ENCODE results near the gene EVI5L. TPM values are rescaled to one million over a fixed set of nuclear protein-coding genes. Genes with fewer than 3 reads are reported as not detected.
"Not testable (repeated sequence)": the region's sequence is repeated elsewhere in the genome, so short reads cannot be mapped to it uniquely, and the experiment has no call there.

The EVI5L gene
- total RNA-seq, 3 donors from 2014 or later: 7.5 to 12.5 (median 9.2) TPM

GRCh38 chr19:7815325-7815724 lies 14.7 kb upstream of the EVI5L start:
- H3K4me3 ChIP-seq: no peak overlapping the region
- peaks cover 0 to 2% of the 10 kb centered on the region in 2 donors for H3K27me3 ChIP-seq
- intact Hi-C loops (cut with DNase I; ENCODE audit: low total_unique reads): no loop called here
- H3K27ac ChIP-seq: no peak overlapping the region
- TF ChIP-seq, protein P1, sequence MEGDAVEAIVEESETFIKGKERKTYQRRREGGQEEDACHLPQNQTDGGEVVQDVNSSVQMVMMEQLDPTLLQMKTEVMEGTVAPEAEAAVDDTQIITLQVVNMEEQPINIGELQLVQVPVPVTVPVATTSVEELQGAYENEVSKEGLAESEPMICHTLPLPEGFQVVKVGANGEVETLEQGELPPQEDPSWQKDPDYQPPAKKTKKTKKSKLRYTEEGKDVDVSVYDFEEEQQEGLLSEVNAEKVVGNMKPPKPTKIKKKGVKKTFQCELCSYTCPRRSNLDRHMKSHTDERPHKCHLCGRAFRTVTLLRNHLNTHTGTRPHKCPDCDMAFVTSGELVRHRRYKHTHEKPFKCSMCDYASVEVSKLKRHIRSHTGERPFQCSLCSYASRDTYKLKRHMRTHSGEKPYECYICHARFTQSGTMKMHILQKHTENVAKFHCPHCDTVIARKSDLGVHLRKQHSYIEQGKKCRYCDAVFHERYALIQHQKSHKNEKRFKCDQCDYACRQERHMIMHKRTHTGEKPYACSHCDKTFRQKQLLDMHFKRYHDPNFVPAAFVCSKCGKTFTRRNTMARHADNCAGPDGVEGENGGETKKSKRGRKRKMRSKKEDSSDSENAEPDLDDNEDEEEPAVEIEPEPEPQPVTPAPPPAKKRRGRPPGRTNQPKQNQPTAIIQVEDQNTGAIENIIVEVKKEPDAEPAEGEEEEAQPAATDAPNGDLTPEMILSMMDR (IDR thresholded peaks at IDR 0.05): no peak
- no peak for TF ChIP-seq POLR2A (IDR thresholded peaks at IDR 0.05)
- no peak for TF ChIP-seq POLR2AphosphoS5 (IDR thresholded peaks at IDR 0.05)
- no peaks in the 10 kb centered on the region for H3K4me1 ChIP-seq
- no peaks in the 10 kb centered on the region for H3K36me3 ChIP-seq
- no peak for DNase-seq (ENCODE audit: low spot score in 2 of 2)
- peaks cover 18 to 38% of the 10 kb centered on the region in 2 donors for H3K9me3 ChIP-seq

DNA sequence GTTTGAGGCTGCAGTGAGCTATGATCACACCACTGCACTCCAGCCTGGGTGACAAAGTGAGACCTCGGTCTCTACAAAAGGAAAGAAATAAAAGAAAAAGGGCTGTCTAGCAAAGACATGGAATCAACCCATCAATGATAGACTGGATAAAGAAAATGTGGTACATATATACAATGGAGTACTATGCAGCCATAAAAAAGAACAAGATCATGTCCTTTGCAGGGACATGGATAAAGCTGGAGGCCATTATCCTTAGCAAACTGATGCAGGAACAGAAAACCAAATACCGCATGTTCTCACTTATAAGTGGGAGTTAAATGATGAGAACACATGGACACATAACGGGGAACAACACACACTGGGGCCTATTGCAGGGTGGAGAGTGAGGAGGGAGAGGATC lies 14.0 kb upstream of the EVI5L start:
- intact Hi-C loops (cut with DNase I; ENCODE audit: low total_unique reads); H3K4me3 ChIP-seq; DNase-seq (ENCODE audit: low spot score in 2 of 2); H3K36me3 ChIP-seq; H3K27ac ChIP-seq; H3K4me1 ChIP-seq; H3K27me3 ChIP-seq: not testable (repeated sequence)
- peaks cover 18 to 33% of the 10 kb centered on the region in 2 donors for H3K9me3 ChIP-seq

- no peak for DNase-seq (ENCODE audit: low spot score in 2 of 2)
- H3K9me3 ChIP-seq: peaks cover 14 to 15% of the 10 kb centered on the region in 2 donors
- H3K4me1 ChIP-seq: no peaks in the 10 kb centered on the region
- intact Hi-C loops (cut with DNase I; ENCODE audit: low total_unique reads): no loop called here
- H3K36me3 ChIP-seq: no peaks in the 10 kb centered on the region
- H3K27ac ChIP-seq: no peak overlapping the region
- no peak for TF ChIP-seq POLR2A (IDR thresholded peaks at IDR 0.05)
- no peak for TF ChIP-seq POLR2AphosphoS5 (IDR thresholded peaks at IDR 0.05)
- TF ChIP-seq, protein P1 (IDR thresholded peaks at IDR 0.05): no peak
- H3K27me3 ChIP-seq: no peaks in the 10 kb centered on the region
- H3K4me3 ChIP-seq: no peak overlapping the region
These were observed 12.2 kb upstream of the EVI5L start for GRCh38 chr19:7817801-7818200.

GRCh38 chr19:7818806-7819205 lies 11.2 kb upstream of the EVI5L start:
- intact Hi-C loops (cut with DNase I; ENCODE audit: low total_unique reads): no loop called here
- peaks cover 14 to 15% of the 10 kb centered on the region in 2 donors for H3K9me3 ChIP-seq
- no peaks in the 10 kb centered on the region for H3K27me3 ChIP-seq
- no peak overlapping the region for H3K4me3 ChIP-seq
- no peaks in the 10 kb centered on the region for H3K4me1 ChIP-seq
- no peak overlapping the region for H3K27ac ChIP-seq
- TF ChIP-seq POLR2AphosphoS5 (IDR thresholded peaks at IDR 0.05) (no peak), POLR2A (IDR thresholded peaks at IDR 0.05) (no peak)
- TF ChIP-seq, protein P1 (IDR thresholded peaks at IDR 0.05): no peak
- H3K36me3 ChIP-seq: no peaks in the 10 kb centered on the region
- DNase-seq (ENCODE audit: low spot score in 2 of 2): no peak

GRCh38 chr19:7819337-7819736 lies 10.7 kb upstream of the EVI5L start:
- no peak for DNase-seq (ENCODE audit: low spot score in 2 of 2)
- no peaks in the 10 kb centered on the region for H3K4me1 ChIP-seq
- H3K36me3 ChIP-seq: no peaks in the 10 kb centered on the region
- no peak overlapping the region for H3K4me3 ChIP-seq
- TF ChIP-seq POLR2A (IDR thresholded peaks at IDR 0.05) (no peak), POLR2AphosphoS5 (IDR thresholded peaks at IDR 0.05) (no peak)
- TF ChIP-seq, protein P1 (IDR thresholded peaks at IDR 0.05): no peak
- intact Hi-C loops (cut with DNase I; ENCODE audit: low total_unique reads): no loop called here
- peaks cover 14 to 15% of the 10 kb centered on the region in 2 donors for H3K9me3 ChIP-seq
- H3K27me3 ChIP-seq: no peaks in the 10 kb centered on the region
- no peak overlapping the region for H3K27ac ChIP-seq

DNA sequence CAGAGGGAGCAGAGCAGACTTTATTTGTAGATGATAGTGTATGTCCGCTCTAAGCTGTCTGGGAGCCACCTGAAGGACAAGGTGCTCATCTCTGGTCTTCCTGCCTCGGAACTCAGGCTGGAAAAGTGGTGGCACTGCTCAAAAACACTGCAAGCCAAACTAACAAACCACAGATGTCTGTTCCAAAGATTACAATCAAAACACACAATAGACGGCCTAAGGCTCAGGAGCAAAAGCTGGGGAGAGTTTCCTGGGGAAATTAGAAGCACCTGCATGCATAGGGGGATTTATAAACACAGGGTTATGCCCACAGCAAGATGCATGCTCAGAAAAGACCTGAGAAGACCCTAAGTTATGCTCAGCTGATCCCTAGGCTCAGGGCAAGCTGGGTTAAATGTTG lies 9.4 kb upstream of the EVI5L start:
- H3K9me3 ChIP-seq: peaks cover 14 to 15% of the 10 kb centered on the region in 2 donors
- intact Hi-C loops (cut with DNase I; ENCODE audit: low total_unique reads): no loop called here
- no peak for TF ChIP-seq POLR2A (IDR thresholded peaks at IDR 0.05)
- TF ChIP-seq POLR2AphosphoS5 (IDR thresholded peaks at IDR 0.05): no peak
- TF ChIP-seq, protein P1 (IDR thresholded peaks at IDR 0.05): no peak
- no peaks in the 10 kb centered on the region for H3K4me1 ChIP-seq
- no peaks in the 10 kb centered on the region for H3K27me3 ChIP-seq
- no peaks in the 10 kb centered on the region for H3K36me3 ChIP-seq
- H3K4me3 ChIP-seq: no peak overlapping the region
- H3K27ac ChIP-seq: no peak overlapping the region
- DNase-seq (ENCODE audit: low spot score in 2 of 2): no peak

All from breast epithelium (tissue), 4 donors.